GM10847 (cell line): ENCODE measurements around the gene SEL1L2.

Source experiments
- POLR2A ChIP-seq: IDR thresholded peaks from 2 replicates; pipeline ENCODE4 v1.6.1; 2011; ENCODE audit not compliant: insufficient read length; ENCODE audit errors: extremely low read depth

SEL1L2 gene

DNA sequence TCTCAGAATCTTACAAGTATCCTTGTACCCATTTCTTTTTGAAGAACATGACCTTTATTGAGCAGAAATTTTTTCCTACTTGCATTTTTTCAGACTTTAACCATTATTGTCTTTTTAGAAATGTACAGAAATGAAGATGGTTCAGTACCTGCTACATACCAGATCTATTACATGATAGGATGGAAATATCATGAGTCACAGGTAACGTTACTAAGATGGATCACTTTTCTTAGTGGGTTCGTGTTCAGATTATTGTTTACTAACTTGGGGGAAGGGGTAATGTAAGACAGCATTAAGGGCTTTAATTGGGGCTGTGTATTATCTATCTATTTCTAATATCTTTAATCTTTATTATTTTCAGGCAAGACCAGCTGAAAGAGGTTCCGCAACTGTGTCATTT lies 173.7 kb downstream of the SEL1L2 start:
- TF ChIP-seq POLR2A = no peak

DNA sequence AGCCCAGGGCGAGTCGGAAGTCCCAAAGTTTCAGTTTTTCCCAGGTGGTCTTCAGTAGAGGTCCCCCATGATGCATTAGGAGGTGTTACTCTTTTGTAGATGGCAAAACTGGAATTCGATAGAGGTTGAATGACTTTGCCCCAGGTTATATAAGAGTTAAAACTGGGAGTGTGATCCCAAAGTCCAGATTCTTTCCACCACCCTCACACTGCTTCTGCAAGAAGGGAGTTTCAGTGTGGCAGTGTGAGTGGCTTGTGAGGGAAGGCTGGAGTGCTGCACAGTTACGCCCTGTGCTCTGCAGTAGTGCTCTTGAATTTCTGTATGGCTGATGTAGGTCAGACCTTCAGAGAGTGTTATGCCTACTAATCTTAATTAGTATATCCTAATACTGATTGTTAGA lies 175.7 kb downstream of the SEL1L2 start:
- TF ChIP-seq POLR2A = no peak

DNA sequence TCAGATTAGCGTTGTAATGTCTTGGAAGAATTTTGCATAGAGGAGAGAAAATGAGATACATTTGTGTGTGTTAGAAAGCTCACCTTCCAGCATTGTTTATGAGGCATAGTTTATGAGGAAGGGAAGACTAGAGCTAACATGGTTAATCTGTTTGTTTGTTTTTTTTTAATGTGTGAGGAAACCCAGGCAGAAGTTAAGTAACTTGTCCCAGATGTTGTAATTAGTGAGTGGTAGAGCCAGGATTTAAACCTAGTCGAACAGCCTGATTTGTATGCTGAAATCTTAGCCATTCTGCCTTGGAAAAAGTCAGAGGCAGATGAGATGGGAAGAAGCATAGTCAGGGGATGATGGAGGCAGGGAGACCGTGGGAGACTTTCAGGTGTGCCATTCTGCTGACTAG lies 176.5 kb downstream of the SEL1L2 start:
- no peak for TF ChIP-seq POLR2A

DNA sequence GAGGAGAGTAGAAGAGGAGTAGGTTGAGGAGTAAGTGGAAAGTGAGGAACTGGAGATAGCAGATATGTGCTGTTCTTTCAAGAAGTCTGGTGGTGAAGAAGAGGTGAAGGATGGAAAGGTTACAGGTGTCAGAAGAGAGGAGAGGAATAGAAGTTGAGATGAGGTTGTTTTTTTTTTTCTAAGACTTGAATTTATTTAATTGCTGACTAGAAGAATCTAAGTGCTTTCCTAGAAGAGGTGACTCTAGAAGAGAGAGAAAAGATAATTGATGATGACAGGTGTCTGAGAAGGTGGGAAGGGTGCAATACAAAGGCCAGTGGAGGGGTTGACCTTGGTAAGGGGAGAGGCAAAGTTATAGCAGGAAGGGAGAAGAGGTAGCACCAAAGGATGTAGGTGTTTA lies 180.0 kb downstream of the SEL1L2 start:
- TF ChIP-seq POLR2A = no peak

DNA sequence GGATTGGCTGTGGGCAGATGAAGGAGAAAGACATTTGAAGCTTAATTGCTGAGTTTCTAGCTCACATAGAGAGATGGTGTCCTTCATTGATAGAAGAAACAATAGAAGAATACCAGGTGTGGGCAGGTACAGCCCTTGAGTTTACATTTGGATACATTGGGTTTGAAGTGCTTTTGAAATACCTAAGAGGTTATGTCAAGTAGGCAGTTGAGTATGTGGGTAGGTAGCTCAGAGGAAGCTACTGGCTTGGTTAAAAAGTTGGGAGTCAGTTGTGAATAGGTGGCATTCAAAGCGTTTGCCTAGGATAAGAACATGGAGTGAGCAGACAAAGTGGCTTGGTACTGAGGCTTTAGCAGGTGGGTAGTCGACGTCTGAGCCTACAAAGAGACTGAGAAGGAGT lies 180.6 kb downstream of the SEL1L2 start:
- no peak for TF ChIP-seq POLR2A

DNA sequence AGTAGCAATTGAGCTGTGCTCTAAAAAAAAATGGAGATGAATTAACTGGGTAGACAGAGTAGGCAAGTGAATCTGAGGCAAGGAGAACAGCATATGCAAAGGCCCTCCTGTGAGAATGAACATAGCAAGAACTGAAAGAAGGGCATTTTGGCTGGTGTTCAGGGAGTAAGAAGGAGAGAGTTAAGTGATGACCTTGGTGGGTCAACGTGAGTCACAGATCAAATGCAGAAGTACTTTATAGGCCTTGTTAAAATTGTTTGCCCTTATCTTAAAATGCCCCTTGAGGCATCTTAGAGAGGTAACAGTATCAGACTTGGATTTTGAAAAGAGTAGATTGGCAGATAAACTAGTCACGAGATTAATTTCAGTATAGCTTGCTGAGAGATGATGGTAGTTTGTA lies 181.0 kb downstream of the SEL1L2 start:
- no peak for TF ChIP-seq POLR2A

DNA sequence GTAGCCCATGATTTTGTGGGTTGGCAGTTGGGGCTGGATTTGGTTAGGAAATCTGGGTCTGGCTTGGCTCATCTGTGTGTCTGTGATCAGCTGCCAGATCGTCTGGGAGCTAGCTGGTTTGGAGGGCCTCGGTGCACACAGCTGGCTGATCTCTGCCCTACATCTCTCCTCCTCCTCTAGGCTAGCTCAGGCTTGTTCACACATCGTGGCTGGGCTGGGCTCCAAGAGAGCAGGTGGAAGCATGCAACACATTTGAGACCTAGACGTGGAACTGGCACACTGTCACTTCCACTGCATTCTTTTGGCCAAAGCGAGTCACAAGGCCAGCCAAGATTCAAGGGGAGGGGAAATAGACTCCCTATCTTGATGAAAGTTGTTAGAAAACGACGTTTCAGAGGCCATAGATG lies 189.7 kb downstream of the SEL1L2 start:
- TF ChIP-seq POLR2A = no peak

DNA sequence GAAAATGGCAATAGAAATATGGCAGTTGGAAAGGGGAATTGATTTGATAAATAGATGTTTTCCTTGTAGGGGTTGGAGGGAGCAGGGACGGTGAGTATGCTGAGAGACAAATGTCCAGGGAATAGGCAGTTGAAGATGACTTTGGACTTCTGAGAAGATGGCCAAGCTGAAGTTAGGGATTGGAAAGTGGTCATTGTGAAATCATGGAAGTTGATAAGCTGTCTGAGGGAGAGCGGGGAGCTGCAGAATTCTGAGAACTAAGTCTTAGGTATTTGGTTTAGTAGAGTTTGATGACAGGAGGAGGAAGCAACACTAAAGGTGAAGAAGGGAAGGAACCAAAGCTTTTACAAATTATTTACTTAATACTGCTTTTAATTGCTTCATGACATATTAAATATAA lies 190.4 kb downstream of the SEL1L2 start:
- no peak for TF ChIP-seq POLR2A
